GM18526 (cell line): Measurements from ENCODE around the gene PNLIPRP2.

ENCODE experiments used
- POLR2A ChIP-seq: IDR thresholded peaks from 3 replicates; pipeline ENCODE4 v1.6.1; 2011; ENCODE audit not compliant: insufficient read length; ENCODE audit errors: extremely low read depth

PNLIPRP2 gene

GRCh38 chr10:116620423-116621400 lies at the start of gene PNLIPRP2:
TSS of gene PNLIPRP2 (plus strand) at chr10:116620953.
- no peak for TF ChIP-seq POLR2A

- no peak for TF ChIP-seq POLR2A
These were observed 46.0 kb upstream of the PNLIPRP2 start for GRCh38 chr10:116574797-116575196.

DNA sequence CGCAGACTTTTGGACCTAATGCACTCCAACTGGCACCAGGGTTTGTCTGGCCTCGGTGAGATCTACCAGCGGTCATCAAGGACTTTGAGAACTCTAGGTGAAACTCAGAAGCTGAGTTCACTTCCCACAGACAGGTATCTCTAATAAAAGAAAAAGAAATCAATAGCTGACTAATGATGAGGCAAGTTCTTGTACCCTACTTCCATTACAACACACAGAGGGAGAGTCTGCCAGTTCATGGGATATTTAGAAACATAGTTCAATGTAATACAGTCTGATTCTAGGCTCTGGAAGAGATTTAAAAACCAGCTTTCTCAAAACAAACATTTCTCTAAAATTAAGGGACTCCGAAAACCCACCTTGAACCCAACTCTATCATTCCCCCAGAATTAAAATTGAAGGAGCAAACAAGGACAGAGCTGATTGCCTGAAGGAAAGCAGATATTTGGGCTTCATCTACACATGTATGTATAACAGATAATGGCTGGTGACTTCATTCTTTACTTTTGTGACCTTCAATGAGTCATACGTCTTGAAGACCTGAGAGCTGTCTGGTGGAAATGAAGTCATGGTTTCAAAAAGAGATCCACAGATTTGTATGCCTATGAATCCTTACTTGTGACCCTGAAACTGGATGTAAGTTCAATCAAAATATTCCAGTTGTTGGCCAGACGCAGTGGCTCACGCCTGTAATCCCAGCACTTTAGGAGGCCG lies 32.7 kb upstream of the PNLIPRP2 start:
- no peak for TF ChIP-seq POLR2A

- no peak for TF ChIP-seq POLR2A
These were observed 31.8 kb upstream of the PNLIPRP2 start for GRCh38 chr10:116588995-116589394.

- TF ChIP-seq POLR2A: no peak
These were observed 30.8 kb upstream of the PNLIPRP2 start for GRCh38 chr10:116589926-116590325.

DNA sequence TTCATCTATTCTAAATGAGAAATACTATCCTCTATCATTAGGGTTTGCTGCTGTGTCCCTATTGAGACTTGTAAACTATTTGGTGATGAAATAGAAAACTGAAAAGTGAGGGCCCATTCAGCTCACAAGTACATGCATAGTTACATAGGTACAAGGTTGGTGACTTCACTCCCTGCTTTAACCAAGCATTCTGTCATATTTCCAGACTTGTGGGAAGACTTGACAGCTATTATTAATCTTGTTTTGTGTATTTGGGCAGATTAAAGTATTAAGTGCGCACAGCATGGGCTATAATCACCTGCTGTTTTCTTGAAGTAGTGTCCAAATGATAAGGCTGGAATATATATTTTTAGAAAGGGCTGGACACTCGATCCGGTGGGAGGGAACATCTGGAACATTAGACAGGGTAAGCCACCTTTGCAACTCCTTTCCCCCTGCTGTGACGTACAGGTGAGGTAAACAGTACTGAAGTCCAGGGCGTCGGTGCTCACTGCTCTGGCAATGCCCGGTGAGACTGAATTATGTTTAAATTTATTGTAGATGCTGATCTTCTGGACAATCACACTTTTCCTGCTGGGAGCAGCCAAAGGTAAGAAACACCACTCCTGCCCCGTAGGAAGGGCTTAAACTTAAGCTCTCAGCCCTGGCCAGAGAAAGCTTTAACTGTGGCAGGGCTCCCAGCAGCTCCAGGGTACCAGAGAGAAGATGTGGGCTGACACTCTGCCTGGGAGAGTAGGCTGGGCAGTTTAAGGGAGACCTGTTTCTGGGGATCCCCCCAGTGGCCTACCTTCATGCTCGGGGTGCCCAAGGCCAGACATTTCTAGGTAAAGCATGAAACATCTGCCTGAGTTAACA lies 29.9 kb upstream of the PNLIPRP2 start, which contains the start of gene PNLIPRP1:
Gene PNLIPRP1 (plus strand): TSS at position 370 of the 855 bp plus-strand sequence. CDS start 171 bp downstream, at position 541.
- no peak for TF ChIP-seq POLR2A

- TF ChIP-seq POLR2A: no peak
These were observed 27.5 kb upstream of the PNLIPRP2 start for GRCh38 chr10:116593139-116593740.

DNA sequence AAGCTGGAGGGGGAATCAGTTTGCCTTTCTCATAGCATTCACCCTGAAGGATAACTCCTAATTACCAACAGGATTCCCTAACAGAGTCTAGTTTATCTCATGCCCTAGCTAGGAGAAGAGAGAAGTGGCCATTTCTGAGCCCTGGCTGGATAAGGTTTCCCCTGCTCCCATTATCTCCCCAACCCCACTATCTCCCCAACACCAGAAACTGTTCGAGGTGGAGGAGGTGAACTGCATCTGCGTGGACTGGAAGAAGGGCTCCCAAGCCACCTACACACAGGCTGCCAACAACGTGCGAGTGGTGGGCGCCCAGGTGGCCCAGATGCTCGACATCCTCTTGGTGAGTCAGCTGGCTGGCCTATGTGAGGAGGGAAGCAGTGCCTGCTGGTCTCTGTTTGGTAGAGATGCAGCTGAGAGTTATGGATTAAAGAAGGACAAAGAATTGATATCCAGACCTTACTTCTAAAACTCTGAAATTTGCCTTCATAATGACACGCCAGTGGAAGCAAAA lies 26.2 kb upstream of the PNLIPRP2 start:
- TF ChIP-seq POLR2A: no peak

- TF ChIP-seq POLR2A: no peak
These were observed 24.7 kb upstream of the PNLIPRP2 start for GRCh38 chr10:116596062-116596461.

GRCh38 chr10:116597543-116597942 lies 23.2 kb upstream of the PNLIPRP2 start:
- no peak for TF ChIP-seq POLR2A

DNA sequence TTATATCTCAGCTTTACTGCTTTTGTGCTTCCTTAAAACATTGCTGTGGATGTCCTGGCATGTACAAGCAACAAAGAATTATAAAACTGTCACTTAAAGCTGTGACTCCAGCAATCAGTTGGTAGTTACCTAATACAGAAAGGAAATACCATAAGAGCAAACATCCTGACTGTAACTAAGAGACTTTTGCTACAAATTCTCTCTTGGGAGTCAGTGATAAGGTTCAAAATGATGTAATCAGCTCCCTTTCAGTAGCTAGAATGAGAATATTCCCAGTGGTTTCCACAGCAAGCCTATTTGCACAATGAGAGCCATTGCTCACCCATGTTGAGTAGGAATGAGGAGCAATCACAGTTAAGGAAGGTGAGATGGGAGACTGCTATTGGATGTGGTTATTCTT lies 22.4 kb upstream of the PNLIPRP2 start:
- TF ChIP-seq POLR2A: no peak

GRCh38 chr10:116599991-116600390 lies 20.8 kb upstream of the PNLIPRP2 start:
- no peak for TF ChIP-seq POLR2A

- no peak for TF ChIP-seq POLR2A
These were observed 17.9 kb upstream of the PNLIPRP2 start for GRCh38 chr10:116602648-116603400.

- no peak for TF ChIP-seq POLR2A
These were observed 14.7 kb upstream of the PNLIPRP2 start for GRCh38 chr10:116606061-116606483.

DNA sequence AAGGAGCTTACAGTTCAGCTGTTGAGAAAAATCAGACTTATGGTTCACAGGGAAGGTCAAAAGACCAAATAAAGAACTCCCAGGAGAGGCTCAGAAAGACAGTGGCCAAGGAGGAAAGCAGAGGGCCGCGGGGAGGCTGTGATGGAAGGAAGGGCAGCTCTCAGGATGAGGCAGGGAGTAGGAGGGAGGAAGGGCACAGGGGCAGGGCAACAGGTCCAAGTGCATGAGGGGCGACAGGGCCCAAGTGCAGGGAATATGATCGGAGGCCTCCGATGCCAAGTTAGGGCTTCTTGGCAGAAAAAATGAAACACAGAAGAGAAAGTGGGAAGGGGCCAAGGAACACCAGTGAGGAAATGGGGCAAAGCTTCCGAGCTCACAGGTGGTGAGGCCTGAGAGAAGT lies 13.4 kb upstream of the PNLIPRP2 start:
- no peak for TF ChIP-seq POLR2A
